ENCODE measurements around the gene HECTD1. TPM values are rescaled to one million over a fixed set of nuclear protein-coding genes. Genes with fewer than 3 reads are reported as not detected.

The HECTD1 gene
- total and polyA plus RNA-seq, 12 donors = 49.5 to 189 (median 151) TPM

- H3K4me3 ChIP-seq = no peak overlapping the region
- no peaks in the 10 kb centered on the region for H3K36me3 ChIP-seq
- no peaks in the 10 kb centered on the region for H3K27me3 ChIP-seq
- WGBS, 2 donors = 67 to 84% methylated on average over 4 of the region's 4 CpGs
- intact Hi-C loops (cut with DNase I) = no loop called here
- H3K4me1 ChIP-seq = peaks cover 0 to 35% (median 4%) of the 10 kb centered on the region in 9 donors
- DNase-seq (no peak), ATAC-seq (no peak)
- H3K27ac ChIP-seq = no peak overlapping the region
- no peak for TF ChIP-seq CTCF (IDR thresholded peaks at IDR 0.05)
- no peaks in the 10 kb centered on the region for H3K9me3 ChIP-seq
Observed at GRCh38 chr14:31051511-31051910, 156.1 kb downstream of the HECTD1 start.

GRCh38 chr14:31051023-31051422, 156.6 kb downstream of the HECTD1 start:
- DNase-seq = no peak
- TF ChIP-seq CTCF (IDR thresholded peaks at IDR 0.05) = no peak
- WGBS, 2 donors = 86 to 91% methylated on average over 7 of the region's 7 CpGs
- intact Hi-C loops (cut with DNase I) = no loop called here
- Histone ChIP-seq H3K36me3 (no peaks in the 10 kb centered on the region), H3K27me3 (no peaks in the 10 kb centered on the region), H3K4me3 (no peak overlapping the region), H3K4me1 (peaks cover 0 to 35% (median 4%) of the 10 kb centered on the region in 9 donors), H3K9me3 (no peaks in the 10 kb centered on the region), H3K27ac (no peak overlapping the region)
- no peak for ATAC-seq

Other genes with a start within 250 kb of the HECTD1 start
- gene AP4S1, start 182.1 kb downstream of the HECTD1 start, total RNA-seq = 1 to 10 TPM; 6.9 to 9.4 (median 8.5) TPM
- gene AP4S1, start 182.1 kb downstream of the HECTD1 start, polyA plus RNA-seq = 1 to 10 TPM; 6.2 to 8.5 TPM
- 10 to 100 TPM; 42.1 to 60.4 (median 52.5) TPM for gene STRN3, start 181.4 kb downstream of the HECTD1 start, total RNA-seq
- gene STRN3, start 181.4 kb downstream of the HECTD1 start, polyA plus RNA-seq = 10 to 100 TPM; 10.5 to 13.8 TPM
- 10 to 100 TPM; 39.7 to 55.1 (median 46.2) TPM for gene HEATR5A, start 212.8 kb upstream of the HECTD1 start, total RNA-seq
- gene HEATR5A, start 212.8 kb upstream of the HECTD1 start, polyA plus RNA-seq = 10 to 100 TPM; 17.0 to 65.0 TPM
- gene DTD2, start 249.7 kb upstream of the HECTD1 start, total RNA-seq = 1 to 10 TPM; 4.2 to 9.5 (median 6.6) TPM
- 1 to 10 TPM; 4.2 to 5.3 TPM for gene DTD2, start 249.7 kb upstream of the HECTD1 start, polyA plus RNA-seq

Measured in heart right ventricle (tissue), 16 donors.